Measurements from ENCODE around the gene CHN1.

- TF ChIP-seq CTCF (conservative IDR thresholded peaks at IDR 0.05 in 1 of 2, IDR thresholded peaks at IDR 0.05 in 1 of 2; ENCODE audit: extremely low read depth in 1 of 2, insufficient read depth in 1 of 2, low read depth in 1 of 2, low read length in 2 of 2) (no peak), EZH2 (IDR thresholded peaks at IDR 0.05; ENCODE audit: borderline replicate concordance, low read length) (no peak)
Measured at GRCh38 chr2:174981331-174981730, 23.9 kb downstream of the CHN1 start.

All from mammary epithelial cell (primary cell).